NT2/D1 (cell line): ENCODE measurements around the gene ZBTB24.

Experiments used
- YY1 ChIP-seq: IDR thresholded peaks from 2 replicates; pipeline ENCODE4 v1.6.1; 2011; ENCODE audit not compliant: insufficient read length, insufficient read depth
- ZNF274 ChIP-seq: IDR thresholded peaks from 2 replicates; pipeline ENCODE4 v1.6.1; 2011; ENCODE audit warnings: mild to moderate bottlenecking, low read depth, low read length

GRCh38 chr6:109493865-109494264 is 10.8 kb upstream of the ZBTB24 start:
- no peak for TF ChIP-seq ZNF274
- TF ChIP-seq YY1: no peak
